Left kidney (tissue), 2 donors: Measurements from ENCODE around the gene KCNQ1. TPM values are rescaled to one million over a fixed set of nuclear protein-coding genes. Genes with fewer than 3 reads are reported as not detected.

Source experiments
- DNase-seq: peaks from one replicate; pipeline ENCODE4 v3.0.0-alpha.2; 2013
- polyA plus RNA-seq: library from polyadenylated mRNA; unstranded; fragments of 120-200 nt; gene quantifications from one replicate; pipeline ENCODE4 v1.2.1, GENCODE V29; 2013; ENCODE audit not compliant: insufficient read length

Gene KCNQ1
- polyA plus RNA-seq, 1 donor = 9.1 TPM

DNA sequence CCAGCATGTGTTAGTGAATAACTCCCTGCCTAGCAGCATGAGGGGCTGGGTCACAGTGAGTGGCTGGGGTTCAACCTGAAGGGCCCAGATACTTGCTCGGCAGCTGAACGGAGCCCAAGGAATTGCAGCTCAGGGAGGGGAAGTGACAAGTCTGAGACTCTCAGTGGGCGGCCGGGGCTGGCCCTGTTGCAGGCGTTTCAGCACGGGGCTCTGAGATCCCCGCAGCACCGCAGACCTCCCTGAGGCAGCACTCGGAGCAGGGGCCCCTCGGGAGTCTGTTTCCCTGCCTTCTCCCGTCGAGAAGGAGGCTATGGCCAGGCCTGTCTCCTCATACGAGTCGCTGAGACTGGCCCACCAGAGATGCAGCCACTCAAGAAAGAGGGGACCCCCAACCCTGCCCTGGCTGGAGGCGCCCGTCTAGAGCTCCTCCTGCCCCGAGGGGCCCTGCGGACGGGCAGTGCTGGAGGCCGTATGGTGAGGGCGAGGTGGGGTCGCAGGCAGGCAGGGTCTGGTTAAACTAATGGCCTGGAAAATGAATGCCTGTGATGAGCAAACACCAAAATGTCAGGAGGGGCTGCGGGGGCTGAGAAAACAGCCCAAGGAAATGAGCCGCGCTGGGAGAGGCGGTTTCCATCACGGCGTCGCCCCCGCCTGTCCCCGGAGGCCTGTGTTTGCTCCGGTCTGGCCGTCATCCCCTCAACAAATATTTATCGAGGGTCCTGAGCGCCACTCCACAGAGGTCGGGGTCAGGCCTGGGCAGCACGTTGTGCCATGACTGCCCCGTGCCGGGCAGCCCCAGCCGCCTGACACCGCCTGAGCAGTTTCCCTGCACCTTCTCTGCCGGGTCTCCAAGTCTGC lies 35.0 kb upstream of the KCNQ1 start:
- peak; percentile 73 for DNase-seq

DNA sequence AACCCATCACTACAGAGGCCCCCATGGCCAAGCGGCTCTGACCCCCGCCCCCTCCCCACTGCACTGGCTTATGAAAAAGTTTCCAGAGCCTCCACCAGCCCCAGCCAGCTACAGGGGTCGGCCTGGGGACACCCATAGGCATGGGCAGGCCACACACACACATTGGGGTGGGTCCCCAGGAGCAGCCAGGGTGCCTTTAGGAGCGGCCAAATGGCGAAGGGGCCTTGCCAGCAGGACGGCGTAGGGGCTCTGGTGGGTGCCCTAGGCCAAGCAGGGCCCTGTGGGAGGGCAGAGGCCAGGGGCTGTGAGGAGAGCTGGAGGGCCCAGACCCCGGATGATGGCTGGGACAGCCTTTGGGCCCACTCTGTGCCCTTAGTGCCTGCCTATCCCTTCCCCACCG lies 34.2 kb upstream of the KCNQ1 start:
- no peak for DNase-seq

DNA sequence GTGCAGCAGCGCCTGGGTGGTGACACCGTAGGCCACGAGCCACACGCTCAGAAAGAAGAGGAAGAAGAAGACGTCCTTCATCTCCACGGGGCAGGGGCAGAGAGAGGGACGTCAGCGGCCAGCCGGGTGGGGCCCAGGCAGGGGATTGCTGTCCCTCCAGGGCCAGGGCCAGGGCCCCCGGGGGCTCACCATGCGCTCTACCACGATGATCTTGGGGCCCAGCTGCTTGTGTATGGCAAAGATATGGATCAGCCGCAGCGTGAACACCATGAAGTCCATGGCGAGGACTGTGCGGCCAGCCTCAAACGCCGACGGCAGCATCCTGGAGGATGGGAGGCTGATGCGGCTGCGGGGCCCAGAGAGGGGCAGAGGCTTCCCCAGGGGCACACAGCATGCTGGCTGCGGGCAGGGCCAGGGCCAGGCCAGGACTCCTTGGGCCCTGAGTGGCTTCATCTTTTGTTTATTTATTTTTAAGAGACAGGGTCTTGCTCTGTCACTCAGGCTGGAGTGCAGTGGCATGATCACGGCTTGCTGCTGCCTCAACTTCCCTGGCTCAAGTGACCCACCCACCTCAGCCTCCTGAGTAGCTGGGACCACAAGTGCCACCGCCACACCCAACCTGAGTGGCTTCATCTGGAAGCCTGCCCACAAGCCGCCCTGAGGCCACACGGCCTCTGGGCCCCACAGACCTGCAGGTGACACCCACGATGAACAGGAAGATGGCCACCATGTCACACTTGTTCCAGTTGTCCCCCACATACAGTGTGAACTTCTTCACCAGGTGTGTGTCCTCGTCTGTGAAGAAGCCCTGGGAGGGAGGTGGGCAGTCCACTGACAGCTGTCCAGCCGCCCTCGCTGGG lies 33.1 kb upstream of the KCNQ1 start:
- DNase-seq = no peak

DNA sequence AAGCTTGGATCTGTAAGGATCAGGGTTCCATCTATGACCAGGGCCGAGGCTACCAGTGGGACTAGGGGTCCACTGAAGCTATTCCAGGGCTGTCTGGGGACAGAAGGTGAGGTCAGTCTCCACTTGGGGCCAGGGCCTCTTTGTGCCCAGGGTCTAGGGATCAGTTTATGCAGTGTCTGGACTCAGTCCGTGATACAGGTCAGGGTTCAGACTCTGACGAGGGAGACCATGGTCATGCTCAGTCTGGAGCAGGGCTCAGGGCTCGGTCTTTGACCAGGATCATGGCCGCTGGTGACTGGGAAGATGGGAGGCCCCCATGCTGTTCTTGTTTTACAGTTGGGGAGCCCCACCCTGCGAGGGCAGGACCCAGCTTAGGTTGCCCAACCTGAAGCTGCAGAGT lies 32.5 kb upstream of the KCNQ1 start:
- no peak for DNase-seq

DNA sequence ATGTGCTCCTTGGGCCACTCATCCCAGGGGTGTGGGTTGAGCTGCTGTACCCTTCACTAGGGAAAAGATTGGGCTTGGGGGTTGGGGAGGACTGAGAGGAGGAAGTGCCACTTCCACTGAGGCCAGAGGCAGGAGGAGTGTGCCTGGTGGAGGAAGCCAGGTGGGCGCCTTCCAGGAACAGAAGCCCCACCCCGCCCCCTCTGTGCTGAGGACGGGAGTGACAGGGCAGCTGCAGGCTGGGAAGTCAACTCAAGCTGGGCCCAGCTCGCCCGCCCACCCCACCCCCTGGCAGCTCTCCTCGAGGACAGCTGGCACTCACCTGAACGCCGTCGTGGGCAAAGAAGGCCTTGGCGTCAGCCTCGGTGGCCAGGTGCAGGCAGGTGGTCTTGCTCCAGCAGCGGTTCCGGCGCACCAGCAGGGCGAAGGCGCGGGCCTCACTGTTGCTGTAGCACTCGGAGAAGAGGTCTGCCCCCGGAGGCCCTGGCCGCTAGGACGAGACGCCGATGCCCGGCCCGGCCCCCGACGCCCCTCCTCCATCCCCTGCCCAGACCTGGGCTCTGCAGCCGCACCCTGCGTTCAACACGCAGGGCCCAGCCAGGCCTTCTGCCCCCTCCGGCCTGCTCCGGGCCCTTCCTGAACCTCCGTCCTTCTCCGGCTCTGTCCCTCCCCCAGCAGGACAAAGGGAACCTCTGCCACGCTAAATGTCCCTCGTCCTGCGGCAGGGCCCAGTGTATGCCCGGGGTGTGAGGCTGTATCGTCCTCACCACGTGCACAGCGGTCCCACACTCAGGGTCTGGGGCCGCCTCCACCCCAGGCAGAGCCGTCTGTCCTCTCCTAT lies 30.8 kb upstream of the KCNQ1 start:
- no peak for DNase-seq

DNA sequence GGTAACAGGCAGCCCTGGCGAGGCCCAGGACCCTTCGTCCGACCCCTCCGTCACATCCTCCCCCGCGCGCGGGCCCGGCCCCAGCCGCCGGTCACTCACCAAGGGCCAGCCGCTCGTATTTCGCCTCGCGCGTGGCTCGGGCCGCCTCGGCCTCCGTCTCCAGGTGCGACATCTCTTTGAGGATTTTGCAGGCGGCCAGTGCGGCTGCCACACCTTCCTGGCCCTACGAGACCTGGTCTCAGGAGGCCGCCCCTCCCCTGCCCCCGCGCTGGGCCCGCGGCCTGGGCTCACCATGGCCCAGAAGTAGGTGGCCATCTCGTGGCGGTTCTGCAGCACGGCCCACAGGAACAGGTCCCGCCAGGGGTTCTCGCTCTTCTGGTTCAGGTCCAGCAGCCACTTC lies 30.2 kb upstream of the KCNQ1 start:
- DNase-seq = no peak

DNA sequence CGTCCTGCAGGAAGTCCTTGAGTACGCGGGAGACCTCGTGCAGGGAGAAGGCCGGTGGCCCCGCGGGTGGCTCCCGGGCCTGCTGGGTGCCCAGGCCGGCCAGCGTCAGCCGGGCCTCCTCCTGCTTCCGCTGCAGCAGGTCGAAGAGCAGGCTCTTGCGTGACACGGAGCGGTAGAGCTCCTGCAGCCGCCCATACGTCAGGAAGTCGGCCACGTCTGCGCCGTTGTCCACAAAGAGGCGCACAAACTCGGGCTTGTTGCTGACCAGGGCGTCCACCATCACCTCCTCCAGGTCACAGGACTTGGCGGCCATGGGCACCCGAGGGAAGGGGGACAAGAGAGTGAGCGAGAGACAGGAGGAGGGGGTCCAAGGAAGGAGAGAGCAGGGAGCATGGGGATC lies 29.6 kb upstream of the KCNQ1 start:
- DNase-seq = no peak

DNA sequence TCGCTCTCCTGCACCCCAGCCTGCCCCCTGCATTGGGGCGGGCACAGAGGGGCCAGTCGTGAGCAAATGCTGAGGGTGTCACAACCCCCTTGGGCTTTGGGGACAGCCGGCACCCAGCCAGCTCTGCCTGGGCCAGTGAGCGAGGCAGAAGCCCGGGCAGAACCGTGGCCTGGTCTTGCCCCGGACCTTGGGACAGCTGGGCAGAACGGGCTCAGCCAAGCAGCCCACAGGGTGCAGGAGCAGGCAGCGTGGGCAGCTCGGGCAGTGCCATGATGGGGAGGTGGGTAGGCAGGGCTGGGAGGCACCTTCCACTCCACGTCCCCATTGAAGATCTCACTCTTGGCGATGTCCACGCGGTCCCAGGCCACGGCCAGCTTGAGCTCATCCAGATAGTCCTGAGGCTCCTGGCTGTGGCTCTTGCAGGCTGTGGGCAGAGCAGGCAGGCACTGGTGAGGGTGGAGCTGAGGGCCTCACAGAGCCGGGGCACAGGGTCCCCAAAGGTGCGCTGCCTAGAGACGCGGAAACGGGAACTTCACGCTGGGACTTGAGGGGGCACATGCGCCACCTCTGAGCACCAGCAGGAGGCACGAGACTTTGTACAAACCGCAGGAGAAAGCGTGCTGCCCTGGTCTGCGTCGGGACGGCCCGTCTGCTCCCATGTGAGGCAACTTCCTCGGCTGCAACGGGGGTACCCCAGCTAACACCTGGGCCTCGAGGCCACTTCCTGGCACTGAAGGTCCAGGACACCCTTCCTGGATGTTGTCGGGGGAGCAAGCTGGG lies 29.0 kb upstream of the KCNQ1 start:
- no peak for DNase-seq

DNA sequence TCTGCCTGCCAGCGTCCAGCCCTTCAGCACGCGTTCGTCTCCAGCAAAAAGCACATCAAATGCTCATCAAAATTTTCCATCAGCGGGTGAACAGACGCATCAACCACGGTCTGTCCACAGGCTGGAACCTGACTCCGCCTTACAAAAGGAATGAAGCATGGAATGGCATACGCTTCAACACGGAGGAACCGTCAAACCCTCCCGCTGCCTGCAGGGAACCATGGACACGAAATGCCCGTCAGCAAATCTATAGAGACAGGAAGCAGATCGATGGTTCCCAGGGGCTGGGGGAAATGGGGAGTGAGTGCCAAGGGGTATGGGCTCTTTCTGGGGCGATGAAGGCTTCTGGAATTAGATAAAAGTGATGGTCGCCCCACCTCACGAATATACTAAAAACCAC lies 28.0 kb upstream of the KCNQ1 start:
- no peak for DNase-seq

DNA sequence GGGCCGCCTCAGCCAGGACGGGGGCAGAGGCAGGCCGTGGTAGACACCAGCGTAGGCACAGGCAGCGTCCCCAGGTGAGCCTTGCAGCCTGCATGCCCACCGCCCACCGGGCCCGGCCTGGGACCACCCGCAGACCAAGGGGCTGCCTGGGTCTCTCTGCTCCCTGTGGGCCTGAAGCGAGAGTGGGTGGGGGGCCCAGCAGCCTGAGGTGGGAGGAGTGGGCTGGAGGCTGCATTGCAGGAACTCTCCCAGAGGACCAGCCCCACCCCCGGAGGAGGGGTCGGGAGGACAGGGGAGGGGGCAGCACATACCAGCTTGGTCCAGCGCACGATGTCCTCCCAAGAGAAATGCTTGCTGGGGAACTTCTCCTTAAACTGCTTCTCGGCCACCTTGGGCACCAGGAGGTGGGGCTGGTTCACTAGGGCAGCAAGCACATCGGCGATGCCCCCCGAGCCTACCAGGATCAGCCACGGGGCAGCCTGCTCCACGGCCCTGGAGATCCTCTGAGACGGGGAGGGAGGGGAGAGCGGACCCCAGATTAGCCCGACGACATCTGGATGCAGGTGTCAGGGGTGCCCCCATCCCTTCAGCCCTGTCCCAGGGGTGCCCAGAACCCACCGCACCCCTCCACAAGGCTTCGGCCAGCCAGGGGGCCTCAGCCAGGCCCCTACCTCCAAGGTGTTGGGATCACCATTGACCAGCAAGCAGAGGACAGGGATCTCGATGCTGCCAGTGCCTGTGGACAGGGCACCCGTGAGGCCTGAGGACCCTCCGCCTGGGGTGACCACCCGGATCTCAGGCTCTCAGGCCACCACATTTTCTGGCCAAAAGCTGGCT lies 26.7 kb upstream of the KCNQ1 start:
- no peak for DNase-seq

DNA sequence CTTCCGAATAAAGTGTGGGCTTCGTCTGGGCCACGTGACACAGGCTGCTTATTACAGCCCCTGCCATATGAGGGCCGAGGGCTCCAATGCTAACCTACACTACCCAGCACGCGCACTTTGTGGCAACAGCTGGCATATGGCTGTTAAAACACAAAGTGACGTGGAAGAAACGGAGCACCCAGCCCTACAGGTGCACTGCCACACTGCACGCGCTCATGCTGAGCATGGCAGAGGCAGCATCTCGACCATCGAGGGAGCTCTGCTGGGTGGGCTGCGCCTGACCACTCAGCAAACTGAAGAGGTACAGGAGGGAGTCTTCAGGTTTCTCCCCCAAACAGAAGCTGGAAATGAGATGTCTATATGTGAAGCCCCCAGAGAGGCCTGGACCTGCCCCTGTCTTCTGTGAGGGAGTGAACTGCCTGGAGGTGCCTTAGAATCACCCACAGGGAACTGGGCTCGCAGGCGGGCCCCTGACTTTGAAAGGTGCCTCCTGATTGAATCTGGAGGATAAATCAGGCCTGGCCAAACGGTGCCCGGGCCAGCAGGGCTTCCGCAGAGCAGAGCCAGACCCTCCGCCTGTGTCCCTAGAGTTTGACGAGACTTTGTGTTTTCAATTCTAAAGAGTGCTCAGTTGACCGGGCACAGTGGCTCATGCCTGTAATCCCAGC lies 26.0 kb upstream of the KCNQ1 start:
- no peak for DNase-seq

DNA sequence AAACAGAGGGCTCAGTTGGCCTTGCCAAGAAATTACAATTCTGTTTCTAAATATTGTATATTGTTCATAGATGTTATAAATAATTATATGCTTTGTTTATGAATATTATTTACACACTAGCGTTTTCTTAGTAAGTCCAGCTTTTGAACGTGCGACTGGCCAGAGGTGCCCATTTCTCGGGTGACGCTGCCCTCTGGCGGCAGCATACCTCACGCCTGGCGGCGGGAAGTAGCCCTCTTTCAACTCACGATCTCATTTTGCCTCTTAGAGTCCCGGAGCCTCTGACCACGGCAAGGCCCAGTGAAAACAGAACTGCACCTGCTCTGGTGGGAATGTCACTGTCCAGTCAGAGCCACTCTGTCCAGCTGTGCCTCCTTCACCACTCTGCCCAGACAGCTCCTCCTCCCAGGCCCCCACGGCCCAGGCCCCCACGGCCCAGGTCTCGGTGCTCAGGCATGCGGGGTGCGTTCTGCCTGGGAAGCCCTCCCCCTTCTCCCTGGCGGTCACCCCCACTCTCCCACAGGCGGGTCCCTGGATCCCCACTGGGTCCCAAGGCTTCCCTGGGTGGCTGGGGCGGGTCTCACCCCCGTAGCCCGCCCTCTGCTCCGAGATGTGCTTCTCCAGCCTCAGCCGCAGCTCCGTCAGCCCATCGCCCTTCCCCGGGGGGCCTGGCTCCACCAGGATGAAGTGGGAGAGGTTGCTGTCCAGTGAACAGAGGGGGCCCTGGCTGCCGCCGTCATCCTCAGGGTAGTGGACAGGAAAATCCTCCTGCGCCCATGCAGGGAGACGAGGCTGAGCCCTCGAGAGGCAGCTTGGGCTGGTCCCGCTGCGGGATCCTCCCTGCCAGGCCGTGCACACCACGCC lies 24.9 kb upstream of the KCNQ1 start:
- peak; percentile 79 for DNase-seq

DNA sequence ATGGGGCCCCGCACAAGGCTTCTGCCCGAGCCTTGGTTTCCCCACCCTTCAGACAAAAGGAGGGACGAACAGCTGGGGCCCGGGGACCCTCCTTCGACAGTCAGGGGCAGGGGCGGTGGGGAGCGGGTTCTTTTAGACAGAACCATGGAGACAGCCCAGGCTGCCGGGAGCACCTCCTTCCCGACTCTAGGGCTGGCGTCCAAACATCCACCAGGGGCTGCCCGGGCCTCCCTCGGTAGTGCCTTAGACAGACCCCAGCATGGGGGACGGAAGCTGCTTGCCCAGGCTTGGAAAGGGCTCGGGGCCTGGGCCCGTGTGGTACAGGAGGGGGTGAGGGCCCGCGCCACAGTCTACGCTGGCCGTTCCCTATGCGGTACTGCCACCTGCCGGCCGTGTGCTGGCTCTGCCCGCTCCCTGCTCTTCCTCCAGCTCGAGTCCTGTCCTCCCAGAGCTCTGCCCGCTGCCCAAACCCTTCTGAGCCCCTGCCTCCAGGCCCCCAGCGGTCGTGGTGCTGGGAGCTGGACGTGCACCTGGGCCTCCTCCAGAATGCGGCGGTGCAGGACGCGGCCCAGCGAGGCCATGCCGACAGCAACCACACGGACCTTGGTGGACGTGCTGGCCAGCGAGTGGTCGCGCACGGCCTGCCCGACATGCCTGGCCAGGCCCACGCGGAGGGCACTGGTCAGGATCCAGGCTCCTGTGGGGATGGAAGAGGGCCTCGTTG lies 24.1 kb upstream of the KCNQ1 start:
- DNase-seq = peak; percentile 78

DNA sequence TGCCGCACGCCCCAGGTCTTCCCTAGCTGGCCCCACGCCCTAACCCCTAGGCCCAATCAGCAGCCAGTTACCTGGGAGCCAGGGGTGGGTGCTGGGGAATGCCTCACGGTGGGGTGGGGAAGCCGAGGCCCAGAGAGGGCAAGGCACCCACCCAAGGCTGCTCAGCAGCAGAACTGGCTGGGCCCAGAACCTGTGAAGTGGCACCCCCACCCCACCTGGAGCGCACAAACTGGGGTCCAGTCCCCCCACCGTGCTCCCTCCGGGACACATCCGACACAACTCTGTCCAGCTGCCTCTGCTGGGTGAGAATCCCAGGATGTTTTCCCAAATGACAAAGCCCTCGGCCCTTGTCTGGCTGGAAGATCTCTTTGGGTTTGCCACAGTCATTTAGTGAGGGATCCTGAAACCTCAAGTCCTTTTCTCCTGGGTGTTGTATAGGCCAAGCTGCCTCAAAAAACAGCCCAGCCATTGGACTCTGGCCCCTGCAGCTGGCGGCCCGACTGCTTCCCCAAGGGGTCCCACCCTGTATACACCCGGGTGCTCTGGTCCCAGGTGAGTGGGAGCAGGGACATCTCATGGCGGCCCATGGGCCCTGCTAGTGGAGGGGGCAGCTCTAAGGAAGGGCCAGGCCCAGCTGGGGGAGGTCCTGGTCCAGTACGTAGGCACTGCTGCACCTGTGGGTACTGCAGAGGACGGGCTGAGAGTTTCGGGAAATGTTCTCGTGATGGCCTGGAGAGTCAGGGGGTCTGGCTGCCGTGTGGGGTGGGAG lies 23.4 kb upstream of the KCNQ1 start:
- no peak for DNase-seq

DNA sequence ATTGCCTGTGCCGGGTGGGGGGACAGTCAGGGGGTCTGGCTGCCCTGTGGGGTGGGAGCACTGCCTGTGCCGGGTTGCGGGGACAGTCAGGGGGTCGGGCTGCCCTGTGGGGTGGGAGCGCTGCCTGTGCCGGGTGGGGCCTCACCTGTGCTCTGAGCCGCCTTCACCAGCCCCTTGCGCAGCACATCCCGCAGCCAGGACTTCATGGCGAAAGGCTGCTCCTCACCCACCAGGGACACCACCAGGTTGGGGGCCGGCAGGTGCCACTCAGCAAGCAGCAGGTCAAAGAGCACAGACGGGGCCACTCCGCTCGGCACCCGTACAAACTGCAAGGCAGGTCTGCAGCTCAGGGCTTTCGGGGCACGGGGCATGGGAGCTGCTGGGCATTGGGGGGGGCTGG lies 22.8 kb upstream of the KCNQ1 start:
- no peak for DNase-seq

DNA sequence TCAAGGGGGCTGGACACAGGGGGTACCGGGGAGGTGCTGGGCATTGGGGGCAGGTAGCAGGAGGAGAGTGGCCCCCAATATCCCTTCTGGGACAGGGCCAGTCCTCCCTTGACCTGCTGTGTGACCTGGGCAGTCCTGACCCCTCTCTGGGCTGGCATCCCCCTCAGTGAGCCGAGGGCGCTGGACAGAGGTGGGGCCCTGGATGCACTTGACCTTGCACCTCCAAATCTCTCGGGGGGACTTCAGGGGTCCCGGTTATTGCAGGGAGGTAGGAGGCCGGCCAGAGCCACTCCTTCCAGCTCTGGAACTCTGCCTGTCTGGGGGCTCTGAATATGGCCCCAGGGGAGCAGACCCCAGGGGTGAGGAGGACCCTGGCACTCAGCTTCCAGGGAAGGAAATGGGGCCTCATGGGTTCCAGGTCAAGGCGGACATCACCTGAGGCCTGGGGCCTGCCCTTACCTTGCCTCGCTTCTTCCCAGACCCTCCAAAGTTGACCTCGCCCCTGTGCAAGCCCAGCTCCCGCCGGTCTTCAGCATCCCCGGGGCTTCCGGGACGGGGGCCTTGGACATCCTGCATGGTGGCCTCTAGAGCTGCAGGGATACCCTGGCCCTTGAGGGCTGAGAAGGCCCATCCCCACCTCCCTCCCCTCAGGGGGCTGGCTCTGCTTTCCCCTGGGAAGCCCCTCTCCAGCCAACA lies 22.2 kb upstream of the KCNQ1 start:
- DNase-seq = no peak
